ENCODE results near the gene KCNJ10.

- TF ChIP-seq CTCF (IDR thresholded peaks at IDR 0.05; ENCODE audit: insufficient read depth, low read depth, low read length) = no peak
- no peak for TF ChIP-seq EZH2 (IDR thresholded peaks at IDR 0.05; ENCODE audit: insufficient read depth, low read length)
These were observed 86.3 kb downstream of the KCNJ10 start for GRCh38 chr1:159983681-159984080.

Measured in astrocyte (in vitro differentiated cells and primary cell).